Measurements from ENCODE around the gene TMEM253. TPM values are rescaled to one million over a fixed set of nuclear protein-coding genes. Genes with fewer than 3 reads are reported as not detected.

Gene TMEM253
- total and polyA plus RNA-seq, 8 donors = 0.58 to 1.5 (median 0.82) TPM

DNA sequence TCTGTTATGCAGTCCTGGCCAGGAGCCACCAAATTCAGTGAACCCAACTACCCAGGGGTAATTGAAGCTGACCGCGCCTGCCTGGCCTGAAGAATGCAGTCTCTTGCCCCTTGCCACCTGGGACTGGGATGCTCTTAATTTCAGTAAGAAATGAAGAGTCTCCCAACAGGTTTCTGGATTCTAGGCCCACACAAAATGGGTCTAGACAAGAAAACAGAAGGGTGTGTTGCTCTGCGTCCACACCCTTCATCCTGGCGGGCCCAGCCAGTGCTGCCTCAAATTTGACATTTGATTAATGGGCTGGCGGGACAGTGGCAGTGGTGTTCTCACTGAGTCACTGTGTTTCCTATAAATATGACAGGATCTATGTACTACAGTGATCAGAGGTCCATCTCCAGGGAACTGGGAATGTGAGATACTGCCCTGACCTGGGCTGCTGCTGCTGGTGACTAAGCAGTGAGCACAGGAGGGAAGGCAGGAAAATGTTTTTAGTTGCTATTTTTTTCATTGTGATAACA, 6.5 kb downstream of the TMEM253 start:
- Histone ChIP-seq H3K4me1 (peaks cover 19 to 42% of the 10 kb centered on the region in 2 donors), H3K9me3 (no peaks in the 10 kb centered on the region), H3K36me3 (no peaks in the 10 kb centered on the region), H3K27me3 (no peaks in the 10 kb centered on the region), H3K4me3 (no peak overlapping the region), H3K27ac (peak overlapping the region; percentile 97 to 98)
- TF ChIP-seq, protein P1, sequence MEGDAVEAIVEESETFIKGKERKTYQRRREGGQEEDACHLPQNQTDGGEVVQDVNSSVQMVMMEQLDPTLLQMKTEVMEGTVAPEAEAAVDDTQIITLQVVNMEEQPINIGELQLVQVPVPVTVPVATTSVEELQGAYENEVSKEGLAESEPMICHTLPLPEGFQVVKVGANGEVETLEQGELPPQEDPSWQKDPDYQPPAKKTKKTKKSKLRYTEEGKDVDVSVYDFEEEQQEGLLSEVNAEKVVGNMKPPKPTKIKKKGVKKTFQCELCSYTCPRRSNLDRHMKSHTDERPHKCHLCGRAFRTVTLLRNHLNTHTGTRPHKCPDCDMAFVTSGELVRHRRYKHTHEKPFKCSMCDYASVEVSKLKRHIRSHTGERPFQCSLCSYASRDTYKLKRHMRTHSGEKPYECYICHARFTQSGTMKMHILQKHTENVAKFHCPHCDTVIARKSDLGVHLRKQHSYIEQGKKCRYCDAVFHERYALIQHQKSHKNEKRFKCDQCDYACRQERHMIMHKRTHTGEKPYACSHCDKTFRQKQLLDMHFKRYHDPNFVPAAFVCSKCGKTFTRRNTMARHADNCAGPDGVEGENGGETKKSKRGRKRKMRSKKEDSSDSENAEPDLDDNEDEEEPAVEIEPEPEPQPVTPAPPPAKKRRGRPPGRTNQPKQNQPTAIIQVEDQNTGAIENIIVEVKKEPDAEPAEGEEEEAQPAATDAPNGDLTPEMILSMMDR (IDR thresholded peaks at IDR 0.05) = no peak
- no peak for DNase-seq
- intact Hi-C loops (cut with DNase I) = no loop called here
- no peak for ATAC-seq

DNA sequence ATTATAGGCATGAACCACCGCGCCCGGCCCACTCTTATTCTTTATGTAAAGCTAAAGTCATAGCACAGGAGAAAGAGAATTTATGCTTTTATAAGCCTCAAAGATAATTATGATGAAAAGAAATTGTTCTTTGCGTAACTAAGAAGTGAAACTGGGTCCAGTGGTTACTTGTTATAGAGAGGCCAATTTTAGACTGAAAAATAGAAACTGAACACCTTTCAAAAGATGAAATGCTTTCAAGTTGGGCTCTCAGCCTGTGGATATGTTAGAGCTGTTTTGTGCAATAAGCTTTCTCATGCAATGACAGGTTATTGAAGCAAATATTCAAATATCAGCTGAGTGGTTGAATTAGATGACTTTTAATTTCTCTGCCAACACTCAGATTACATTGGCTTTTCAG, 7.9 kb downstream of the TMEM253 start:
- TF ChIP-seq, protein P1 (IDR thresholded peaks at IDR 0.05) = no peak
- no peak overlapping the region for H3K27ac ChIP-seq
- peaks cover 19 to 34% of the 10 kb centered on the region in 2 donors for H3K4me1 ChIP-seq
- H3K27me3 ChIP-seq = no peaks in the 10 kb centered on the region
- no peak for ATAC-seq
- H3K9me3 ChIP-seq = no peaks in the 10 kb centered on the region
- intact Hi-C loops (cut with DNase I) = no loop called here
- DNase-seq = no peak
- no peaks in the 10 kb centered on the region for H3K36me3 ChIP-seq
- H3K4me3 ChIP-seq = no peak overlapping the region

DNA sequence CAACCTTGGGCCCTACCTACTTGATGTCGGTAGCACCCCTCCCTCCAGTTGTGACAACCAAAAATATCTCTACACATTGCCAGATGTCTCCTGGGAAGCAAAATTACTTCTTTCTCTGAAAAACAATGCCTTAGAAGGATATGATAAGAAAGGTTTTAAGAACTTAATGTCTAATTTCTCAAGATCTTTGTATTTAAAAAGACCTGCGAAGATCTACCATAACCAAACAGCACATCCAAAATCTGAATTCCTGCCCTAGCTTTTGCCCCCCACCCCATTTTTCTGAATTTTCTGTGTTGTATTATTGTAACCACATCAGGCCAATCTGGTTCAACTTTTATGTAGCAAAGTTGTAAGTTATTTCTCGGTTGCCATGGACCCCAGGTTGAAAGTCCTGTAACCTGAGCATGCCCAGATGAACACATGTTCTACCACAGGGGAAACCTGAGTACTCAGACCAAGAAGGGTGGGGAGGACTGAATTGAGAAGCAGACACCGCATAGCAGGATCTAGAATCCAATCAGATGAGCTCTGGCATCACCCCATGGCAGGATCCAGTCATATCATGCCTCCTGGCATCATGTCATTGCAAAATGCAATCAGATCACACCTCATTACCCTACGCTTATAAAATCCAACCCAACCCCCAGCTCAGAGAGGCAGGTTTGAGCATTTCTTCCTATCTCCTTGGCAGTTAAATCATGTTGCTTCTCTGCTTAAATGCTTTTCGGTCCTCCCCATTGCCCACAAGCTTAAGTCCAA, 8.7 kb downstream of the TMEM253 start:
- H3K4me1 ChIP-seq = peaks cover 18 to 29% of the 10 kb centered on the region in 2 donors
- H3K4me3 ChIP-seq = no peak overlapping the region
- intact Hi-C loops (cut with DNase I) = no loop called here
- ATAC-seq (no peak), DNase-seq (no peak)
- H3K9me3 ChIP-seq = no peaks in the 10 kb centered on the region
- H3K36me3 ChIP-seq = no peaks in the 10 kb centered on the region
- H3K27ac ChIP-seq = no peak overlapping the region
- H3K27me3 ChIP-seq = no peaks in the 10 kb centered on the region
- TF ChIP-seq, protein P1 (IDR thresholded peaks at IDR 0.05) = no peak

DNA sequence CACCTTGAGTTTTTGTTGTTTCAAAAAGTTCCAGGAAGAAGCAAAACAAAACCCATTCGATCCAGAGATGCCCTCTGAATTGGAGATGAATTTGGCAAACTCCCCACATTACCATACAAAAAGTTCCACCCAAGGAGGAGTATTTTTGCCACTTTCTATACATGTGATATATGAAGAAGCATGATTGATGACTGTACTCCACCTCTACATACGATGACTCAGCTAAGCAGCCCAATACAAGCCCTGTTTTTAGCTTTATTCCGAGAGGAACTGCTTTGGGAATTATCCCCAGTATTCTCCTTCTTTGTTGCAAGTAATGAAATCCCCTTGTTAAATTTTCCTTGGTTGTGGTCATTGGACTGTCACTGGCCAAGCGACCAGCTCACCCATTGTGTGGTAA, 11.4 kb downstream of the TMEM253 start:
- TF ChIP-seq, protein P1 (IDR thresholded peaks at IDR 0.05) = no peak
- no peak for DNase-seq
- H3K27ac ChIP-seq = no peak overlapping the region
- H3K4me3 ChIP-seq = no peak overlapping the region
- H3K4me1 ChIP-seq = peaks cover 0 to 2% of the 10 kb centered on the region in 2 donors
- ATAC-seq = no peak
- H3K9me3 ChIP-seq = no peaks in the 10 kb centered on the region
- intact Hi-C loops (cut with DNase I) = no loop called here
- H3K27me3 ChIP-seq = no peaks in the 10 kb centered on the region
- H3K36me3 ChIP-seq = no peaks in the 10 kb centered on the region

DNA sequence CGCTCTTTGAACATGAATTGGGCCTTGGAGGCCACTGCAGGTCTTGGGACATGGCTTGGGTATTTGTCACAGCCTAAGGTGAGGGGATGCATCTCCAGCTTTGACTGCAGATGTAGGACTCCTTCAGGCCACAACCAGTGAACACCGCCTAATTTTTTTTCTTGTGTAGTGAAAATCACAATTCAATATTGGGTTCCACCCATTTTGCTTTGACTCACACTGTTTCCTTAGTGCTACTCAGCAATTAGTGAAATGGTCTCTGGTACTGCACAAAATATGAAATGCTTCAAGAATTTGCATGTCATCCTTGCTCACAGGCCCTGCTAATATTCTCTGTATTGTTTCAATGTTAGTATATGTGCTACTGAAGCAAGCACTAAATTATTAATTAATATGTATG, 12.5 kb downstream of the TMEM253 start:
- Histone ChIP-seq H3K9me3 (no peaks in the 10 kb centered on the region), H3K4me3 (no peak overlapping the region), H3K4me1 (no peaks in the 10 kb centered on the region), H3K27me3 (no peaks in the 10 kb centered on the region), H3K27ac (no peak overlapping the region), H3K36me3 (no peaks in the 10 kb centered on the region)
- TF ChIP-seq, protein P1 (IDR thresholded peaks at IDR 0.05) = no peak
- intact Hi-C loops (cut with DNase I) = no loop called here
- ATAC-seq (no peak), DNase-seq (no peak)

Data from left lung (tissue), 10 donors.